Loucy (cell line): ENCODE measurements around the gene MRPS15.
A peak's percentile ranks its signal among the peaks of the same experiment; 100 is the strongest.

Experiments
- H2AFZ ChIP-seq: fragments of 200-600 bp; sonication (generic); 2 replicates; pipeline ENCODE4 v1.6.0; 2016; ENCODE audit warnings: antibody characterized with exemption, mild to moderate bottlenecking, low read length, moderate library complexity
- H3F3A ChIP-seq: fragments of 200-600 bp; 2 replicates; pipeline ENCODE4 v1.6.0; 2016; ENCODE audit warnings: antibody characterized with exemption, low read depth, mild to moderate bottlenecking
- H3K27me3 ChIP-seq: fragments of 200-600 bp; sonication (generic); 2 replicates; pipeline ENCODE4 v1.6.1; 2014; ENCODE audit warnings: low read length, mild to moderate bottlenecking; ENCODE audit not compliant: insufficient read depth, poor library complexity, severe bottlenecking
- H3K36me3 ChIP-seq: fragments of 200-600 bp; sonication (generic); 2 replicates; pipeline ENCODE4 v1.6.1; 2016; ENCODE audit warnings: low read length; ENCODE audit not compliant: insufficient read depth
- H3K4me1 ChIP-seq: fragments of 200-600 bp; sonication (generic); 2 replicates; pipeline ENCODE4 v1.5.1; 2014; ENCODE audit warnings: low read length, mild to moderate bottlenecking; ENCODE audit not compliant: insufficient read depth, poor library complexity, severe bottlenecking
- H3K4me2 ChIP-seq: fragments of 200-600 bp; sonication (generic); 2 replicates; pipeline ENCODE4 v1.6.0; 2014; ENCODE audit warnings: antibody characterized with exemption, low read length, low read depth, mild to moderate bottlenecking; ENCODE audit not compliant: poor library complexity, severe bottlenecking
- H3K4me3 ChIP-seq: fragments of 200-600 bp; sonication (generic); 2 replicates; pipeline ENCODE4 v1.5.1; 2014; ENCODE audit warnings: low read length, mild to moderate bottlenecking, mixed read lengths; ENCODE audit not compliant: poor library complexity, severe bottlenecking
- H3K79me2 ChIP-seq: fragments of 200-600 bp; sonication (generic); 2 replicates; pipeline ENCODE4 v1.6.1; 2014; ENCODE audit warnings: low read length; ENCODE audit not compliant: insufficient read depth
- H3K9ac ChIP-seq: fragments of 200-600 bp; sonication (generic); 2 replicates; pipeline ENCODE4 v1.6.0; 2014; ENCODE audit warnings: mild to moderate bottlenecking, low read depth, low read length, moderate library complexity; ENCODE audit not compliant: poor library complexity, severe bottlenecking
- H3K9me2 ChIP-seq: fragments of 200-600 bp; sonication (generic); replicated peaks from 2 replicates; pipeline ENCODE4 v1.6.1; 2016; ENCODE audit warnings: low read depth, low read length, mixed read lengths
- H3K9me3 ChIP-seq: fragments of 200-600 bp; sonication (generic); 2 replicates; pipeline ENCODE4 v1.6.1; 2014; ENCODE audit warnings: mild to moderate bottlenecking, antibody characterized with exemption, low read length, low read depth; ENCODE audit not compliant: insufficient read depth
- H4K20me1 ChIP-seq: fragments of 200-600 bp; sonication (generic); 2 replicates; pipeline ENCODE4 v1.6.0; 2014; ENCODE audit warnings: antibody characterized with exemption, low read length, mild to moderate bottlenecking; ENCODE audit not compliant: insufficient read depth, poor library complexity, severe bottlenecking
- CTCF ChIP-seq: fragments of 200-600 bp; sonication (generic); conservative IDR thresholded peaks from 2 replicates; pipeline ENCODE4 v1.5.1; 2014; ENCODE audit warnings: mild to moderate bottlenecking, antibody characterized with exemption, low read length
- EZH2phosphoT487 ChIP-seq: fragments of 200-600 bp; IDR thresholded peaks from 2 replicates; pipeline ENCODE4 v1.6.1; 2018; ENCODE audit warnings: antibody characterized with exemption, mild to moderate bottlenecking, moderate library complexity, borderline replicate concordance

MRPS15 gene

DNA sequence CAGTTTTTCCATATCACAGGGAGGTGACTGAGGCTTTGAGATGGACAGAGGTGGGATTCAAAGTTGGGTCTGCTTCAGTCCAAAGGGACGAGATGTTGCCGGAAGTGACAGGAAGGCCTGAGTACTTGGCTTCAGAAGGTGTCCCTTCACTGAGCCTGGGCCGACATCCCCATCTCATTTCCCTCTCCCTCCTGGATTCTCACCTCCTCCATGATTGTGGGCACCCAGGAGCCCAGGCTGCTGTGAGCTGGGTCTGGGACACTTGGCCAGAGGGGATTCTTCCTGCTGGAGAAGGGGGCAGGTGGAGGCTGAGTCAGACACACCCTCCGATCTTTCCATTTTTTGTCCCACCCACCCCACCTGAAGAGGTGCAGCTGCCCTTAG is 2.8 kb upstream of the MRPS15 start:
- peaks cover 17% of the 10 kb centered on the region for H3K4me1 ChIP-seq
- H3K79me2 ChIP-seq = peaks cover 10% of the 10 kb centered on the region
- TF ChIP-seq CTCF = no peak
- TF ChIP-seq EZH2phosphoT487 = no peak
- H3K36me3 ChIP-seq = no peaks in the 10 kb centered on the region
- no peak overlapping the region for H3K4me3 ChIP-seq
- no peaks in the 10 kb centered on the region for H3K9me3 ChIP-seq
- H3F3A ChIP-seq = no peaks in the 10 kb centered on the region
- H3K9ac ChIP-seq = no peak overlapping the region
- H3K9me2 ChIP-seq = no peaks in the 10 kb centered on the region
- H2AFZ ChIP-seq = no peak overlapping the region
- H4K20me1 ChIP-seq = no peaks in the 10 kb centered on the region
- no peaks in the 10 kb centered on the region for H3K27me3 ChIP-seq
- no peak overlapping the region for H3K4me2 ChIP-seq

DNA sequence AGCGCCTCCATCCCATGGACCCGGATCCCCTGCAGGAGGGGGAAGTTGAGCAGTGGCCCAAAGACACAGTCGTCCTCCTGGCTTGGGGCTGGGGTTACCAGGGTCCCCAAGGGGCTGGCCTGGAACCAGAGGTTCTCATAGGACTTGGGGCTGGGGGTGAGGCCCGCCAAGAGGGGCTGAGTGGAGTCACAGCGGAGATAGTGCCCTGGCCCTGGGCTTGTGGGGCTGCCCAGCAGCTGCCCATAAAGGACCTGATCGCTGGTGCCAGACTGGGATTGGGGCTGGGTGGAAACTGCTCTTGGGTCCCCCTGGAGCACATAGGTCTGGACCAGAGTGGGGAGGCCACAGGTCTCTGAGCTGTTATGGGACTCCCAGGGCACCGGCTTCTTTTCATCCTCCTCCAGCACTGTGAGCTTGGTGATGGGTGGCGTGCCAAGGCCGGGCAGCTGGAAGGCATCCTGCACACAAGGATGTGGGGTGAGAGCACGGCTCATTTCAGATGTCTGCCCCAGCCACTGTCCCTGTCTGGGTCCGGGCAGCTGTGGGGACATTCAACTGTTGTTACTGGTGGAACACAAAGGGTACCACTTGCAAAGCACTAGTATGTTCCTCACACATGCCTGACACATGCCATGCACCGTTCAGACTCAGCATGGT is 2.3 kb upstream of the MRPS15 start:
- Histone ChIP-seq H3K79me2 (peaks cover 10% of the 10 kb centered on the region), H3F3A (no peaks in the 10 kb centered on the region), H3K36me3 (no peaks in the 10 kb centered on the region), H3K9ac (no peak overlapping the region), H3K4me1 (peaks cover 17% of the 10 kb centered on the region), H2AFZ (no peak overlapping the region), H3K4me3 (no peak overlapping the region), H3K9me2 (no peaks in the 10 kb centered on the region), H3K4me2 (no peak overlapping the region), H4K20me1 (no peaks in the 10 kb centered on the region), H3K27me3 (no peaks in the 10 kb centered on the region), H3K9me3 (no peaks in the 10 kb centered on the region)
- TF ChIP-seq EZH2phosphoT487 (no peak), CTCF (no peak)

DNA sequence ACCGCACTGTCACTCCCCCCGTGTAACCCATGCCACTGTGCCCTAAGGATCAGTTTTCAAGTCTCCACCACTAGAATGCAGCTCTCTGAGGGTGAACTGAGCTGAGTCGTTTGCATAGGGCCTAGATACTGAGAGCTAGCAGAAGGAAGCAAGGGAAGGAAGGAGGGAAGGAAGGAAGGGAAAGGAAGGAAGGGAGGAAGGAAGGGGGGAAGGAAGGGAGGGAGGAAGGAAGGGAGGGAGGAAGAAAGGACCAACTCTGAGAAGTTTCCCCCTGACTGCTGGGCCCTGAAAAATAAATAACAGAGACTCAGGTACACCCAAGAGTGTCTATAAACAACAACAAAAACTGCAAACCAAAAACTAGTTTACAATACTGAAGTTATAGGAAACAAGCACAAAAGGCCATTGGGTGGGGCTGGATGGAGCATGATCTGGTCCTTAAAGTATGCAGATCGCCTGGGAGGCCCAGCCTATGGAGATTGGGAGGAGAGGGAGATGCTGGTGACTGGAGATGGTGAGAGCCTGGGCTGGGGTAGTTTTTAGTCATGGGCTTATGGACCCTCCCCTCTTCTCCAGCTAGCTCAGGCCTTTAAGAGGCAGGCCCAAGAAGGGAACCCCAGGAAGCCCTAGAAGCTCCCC is 1.7 kb upstream of the MRPS15 start:
- H3K79me2 ChIP-seq = peaks cover 10% of the 10 kb centered on the region
- no peaks in the 10 kb centered on the region for H3K9me3 ChIP-seq
- no peak overlapping the region for H3K4me3 ChIP-seq
- no peaks in the 10 kb centered on the region for H3F3A ChIP-seq
- H3K9me2 ChIP-seq = no peaks in the 10 kb centered on the region
- no peaks in the 10 kb centered on the region for H3K36me3 ChIP-seq
- TF ChIP-seq EZH2phosphoT487 (no peak), CTCF (no peak)
- H3K9ac ChIP-seq = peak overlapping the region; percentile 81
- no peaks in the 10 kb centered on the region for H3K27me3 ChIP-seq
- H2AFZ ChIP-seq = no peak overlapping the region
- no peaks in the 10 kb centered on the region for H4K20me1 ChIP-seq
- no peak overlapping the region for H3K4me2 ChIP-seq
- H3K4me1 ChIP-seq = peaks cover 17% of the 10 kb centered on the region
